C1 segment of cervical spinal cord (tissue), 14 donors: ENCODE measurements around the gene KCNK7.
A peak's percentile ranks its signal among the peaks of the same experiment; 100 is the strongest.

ENCODE experiments used
- DNase-seq, 14 donors: peaks; one replicate each; lab custom pipeline; 2025; lab: John Stamatoyannopoulos, UW

The KCNK7 gene

GRCh38 chr11:65589444-65590239 lies 6.0 kb downstream of the KCNK7 start:
- no peak for DNase-seq

GRCh38 chr11:65588199-65589054 lies 7.2 kb downstream of the KCNK7 start:
- DNase-seq, result peak in 3 of 14 donors; percentile 19 to 27 (median 25)

GRCh38 chr11:65586676-65587075 lies 8.9 kb downstream of the KCNK7 start:
- DNase-seq, result no peak

DNA sequence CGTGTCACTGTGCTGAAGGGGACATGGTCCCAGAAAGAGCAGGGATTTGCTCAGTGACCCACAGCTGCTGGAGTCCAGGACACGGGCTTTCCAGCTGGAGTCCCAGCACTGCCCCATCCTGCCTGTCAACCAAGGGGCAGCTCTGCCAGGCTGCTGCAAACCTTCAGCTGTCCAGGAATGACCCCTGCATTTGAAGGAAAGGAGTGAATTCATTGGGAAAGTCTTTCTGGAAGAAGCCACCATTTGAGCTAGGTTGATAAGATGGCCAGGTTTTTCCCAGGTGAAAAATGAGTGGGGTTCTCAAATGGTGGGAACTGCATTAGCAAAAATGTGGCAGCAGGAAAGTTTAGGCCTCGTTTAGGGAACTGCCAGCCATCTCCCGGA lies 9.4 kb downstream of the KCNK7 start:
- DNase-seq, result no peak

DNA sequence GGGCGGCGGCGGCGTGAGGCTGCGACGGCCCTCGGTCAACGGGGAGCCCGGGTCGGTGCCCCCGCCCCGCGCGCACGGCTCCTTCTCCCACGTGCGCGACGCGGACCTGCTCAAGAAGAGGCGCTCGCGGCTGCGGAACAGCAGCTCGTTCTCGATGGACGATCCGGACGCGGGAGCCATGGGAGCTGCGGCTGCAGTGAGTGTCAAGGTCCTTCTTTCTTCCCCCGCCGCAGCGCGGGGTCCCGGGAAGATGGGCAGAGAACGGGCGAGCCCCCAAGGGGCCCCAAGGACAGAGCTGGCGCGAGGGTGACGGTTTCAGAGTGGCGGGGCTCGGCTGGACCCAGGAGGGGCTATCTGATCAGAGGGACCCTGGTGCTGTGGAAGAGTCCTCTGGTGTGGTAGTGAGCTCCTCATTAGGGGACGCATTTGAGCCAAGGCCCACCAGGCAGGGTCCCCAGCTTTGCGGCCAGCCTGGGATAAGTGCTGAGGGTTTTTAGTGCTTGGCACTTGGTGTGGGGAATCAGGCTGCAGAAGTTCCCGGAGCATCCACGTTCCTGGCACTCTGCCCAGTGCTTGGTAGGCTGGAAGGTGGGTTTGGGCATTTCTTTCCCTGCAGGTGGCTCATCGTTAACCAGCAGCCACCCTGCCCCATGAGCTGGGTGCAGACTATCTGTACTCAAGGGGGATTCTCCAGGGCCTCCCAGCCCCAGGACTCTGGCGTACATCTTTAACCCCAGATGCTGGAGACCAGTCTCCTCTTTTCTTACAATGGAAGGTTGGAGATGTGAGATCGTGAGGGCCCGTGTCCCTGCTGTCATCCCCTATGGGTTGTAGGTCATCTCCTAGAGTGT lies 10.0 kb downstream of the KCNK7 start:
- DNase-seq, result no peak

DNA sequence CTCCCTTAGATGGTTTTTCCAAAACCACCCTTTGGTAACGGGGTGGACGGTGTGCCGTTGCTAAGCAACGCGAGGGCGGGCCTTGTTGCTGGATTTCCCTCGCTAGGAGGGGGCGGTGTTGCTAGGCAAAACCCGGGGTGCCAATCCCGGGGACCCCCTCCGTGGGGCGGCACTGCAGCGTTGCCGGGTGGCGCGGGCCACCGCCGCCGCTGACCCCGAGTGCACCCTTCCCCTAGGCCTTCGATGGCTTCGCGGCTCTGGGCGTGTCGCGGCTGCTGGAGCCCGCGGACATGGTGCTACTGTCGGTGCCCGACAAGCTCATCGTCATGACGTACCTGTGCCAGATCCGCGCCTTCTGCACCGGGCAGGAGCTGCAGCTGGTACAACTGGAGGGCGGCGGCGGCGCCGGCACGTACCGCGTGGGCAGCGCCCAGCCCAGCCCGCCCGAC lies 10.9 kb downstream of the KCNK7 start:
- DNase-seq, result peak in 1 of 14 donors; percentile 26

DNA sequence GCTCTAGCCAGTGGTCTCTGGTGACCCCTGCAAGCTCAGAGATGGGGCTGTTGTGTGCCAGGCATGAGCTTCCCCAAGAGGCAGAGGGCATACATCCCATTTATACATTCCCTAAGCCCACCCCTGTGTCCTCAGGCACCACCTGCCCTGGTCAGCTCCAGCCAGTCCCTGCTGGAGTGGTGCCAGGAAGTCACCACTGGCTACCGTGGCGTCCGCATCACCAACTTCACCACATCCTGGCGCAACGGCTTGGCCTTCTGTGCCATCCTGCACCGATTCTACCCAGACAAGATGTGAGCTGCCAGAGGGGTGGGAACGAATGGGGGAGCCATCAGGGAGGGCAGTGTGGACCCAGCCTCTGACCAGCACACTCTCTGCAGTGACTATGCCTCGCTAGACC lies 11.5 kb downstream of the KCNK7 start:
- DNase-seq, result no peak

DNA sequence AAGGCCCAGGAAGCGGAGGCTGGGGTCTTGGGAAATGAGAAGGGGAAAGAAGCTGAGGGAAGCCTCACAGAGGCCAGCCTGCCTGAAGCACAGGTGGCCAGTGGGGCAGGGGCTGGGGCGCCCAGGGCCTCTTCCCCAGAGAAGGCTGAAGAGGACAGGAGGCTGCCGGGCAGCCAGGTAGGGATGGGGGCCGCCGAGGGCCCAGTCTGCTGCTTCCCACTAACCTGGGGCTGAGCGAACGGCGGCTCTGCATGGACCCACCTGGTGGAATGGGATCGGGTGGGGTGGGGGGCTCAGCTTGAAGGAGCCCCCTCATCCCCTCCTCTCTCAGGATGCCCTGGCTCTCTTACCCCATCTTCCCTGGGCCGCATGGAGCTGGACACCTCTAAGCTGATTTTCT lies 12.0 kb downstream of the KCNK7 start:
- DNase-seq, result no peak

DNA sequence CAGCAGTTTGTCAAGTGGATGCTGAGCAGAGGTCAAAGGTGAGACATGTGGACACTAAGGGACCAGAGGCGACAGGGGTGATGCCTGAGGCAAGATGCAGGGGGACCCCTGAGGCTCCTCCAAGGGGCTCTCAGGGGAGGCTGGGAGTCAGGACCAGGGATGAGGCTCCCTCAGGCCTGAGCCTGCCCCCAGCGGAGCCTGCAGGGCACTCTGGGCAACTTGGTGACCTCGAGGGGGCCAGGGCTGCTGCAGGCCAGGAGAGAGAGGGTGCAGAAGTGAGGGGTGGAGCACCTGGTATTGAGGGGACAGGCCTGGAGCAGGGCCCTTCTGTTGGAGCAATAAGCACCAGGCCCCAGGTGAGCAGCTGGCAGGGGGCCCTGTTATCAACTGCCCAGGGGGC lies 13.7 kb downstream of the KCNK7 start:
- no peak for DNase-seq

- DNase-seq, result no peak
Measured at GRCh38 chr11:65580756-65581155, 14.8 kb downstream of the KCNK7 start.

DNA sequence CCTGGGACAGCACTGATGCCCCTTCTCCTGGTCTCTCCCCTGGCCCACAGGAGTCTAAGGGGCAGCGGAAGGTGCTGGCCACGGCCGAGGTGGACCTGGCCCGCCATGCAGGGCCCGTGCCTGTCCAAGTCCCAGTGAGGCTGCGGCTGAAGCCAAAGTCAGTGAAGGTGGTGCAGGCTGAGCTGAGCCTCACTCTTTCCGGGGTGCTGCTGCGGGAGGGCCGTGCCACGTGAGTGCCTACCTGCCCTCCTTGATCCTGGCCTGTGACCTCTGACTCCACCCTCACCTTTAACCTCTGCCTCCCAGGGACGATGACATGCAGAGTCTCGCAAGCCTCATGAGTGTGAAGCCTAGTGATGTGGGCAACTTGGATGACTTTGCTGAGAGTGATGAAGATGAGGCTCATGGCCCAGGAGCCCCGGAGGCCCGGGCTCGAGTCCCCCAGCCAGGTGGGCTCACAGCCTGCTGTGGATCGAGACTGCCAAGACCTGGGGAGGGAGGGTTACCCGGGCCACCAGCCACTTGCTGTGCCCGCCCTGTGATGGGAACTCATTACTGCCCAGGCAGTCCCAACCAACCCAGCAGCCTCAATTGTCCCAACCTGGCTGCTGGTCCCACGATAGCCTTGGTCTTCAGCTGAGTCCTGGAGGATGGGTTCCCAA lies 15.4 kb downstream of the KCNK7 start:
- DNase-seq, result no peak

GRCh38 chr11:65579291-65579690 lies 16.3 kb downstream of the KCNK7 start:
- no peak for DNase-seq

DNA sequence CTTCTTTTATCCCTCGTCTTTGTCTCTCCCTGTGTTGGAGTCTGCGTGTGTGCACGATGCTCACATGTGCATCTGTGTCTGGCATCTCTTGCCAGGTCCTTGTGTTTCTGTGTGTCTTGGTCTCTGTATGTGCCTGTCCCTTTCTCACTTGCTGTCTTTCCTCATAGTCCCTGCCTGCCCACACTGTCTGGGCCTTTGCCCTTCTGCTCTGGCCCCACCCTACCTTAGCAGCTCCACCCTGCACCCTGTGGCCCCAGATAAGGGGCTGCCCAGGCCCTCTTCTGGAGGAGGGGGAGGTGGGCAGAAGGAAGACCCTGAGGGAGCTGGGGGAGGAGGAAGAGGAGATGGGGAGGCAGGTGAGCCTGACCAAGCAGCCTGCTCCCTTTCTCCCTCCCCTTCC lies 16.9 kb downstream of the KCNK7 start:
- no peak for DNase-seq

GRCh38 chr11:65578134-65578533 lies 17.5 kb downstream of the KCNK7 start:
- DNase-seq, result no peak

GRCh38 chr11:65577756-65578109 lies 17.9 kb downstream of the KCNK7 start:
- DNase-seq, result peak in 1 of 14 donors; percentile 69

DNA sequence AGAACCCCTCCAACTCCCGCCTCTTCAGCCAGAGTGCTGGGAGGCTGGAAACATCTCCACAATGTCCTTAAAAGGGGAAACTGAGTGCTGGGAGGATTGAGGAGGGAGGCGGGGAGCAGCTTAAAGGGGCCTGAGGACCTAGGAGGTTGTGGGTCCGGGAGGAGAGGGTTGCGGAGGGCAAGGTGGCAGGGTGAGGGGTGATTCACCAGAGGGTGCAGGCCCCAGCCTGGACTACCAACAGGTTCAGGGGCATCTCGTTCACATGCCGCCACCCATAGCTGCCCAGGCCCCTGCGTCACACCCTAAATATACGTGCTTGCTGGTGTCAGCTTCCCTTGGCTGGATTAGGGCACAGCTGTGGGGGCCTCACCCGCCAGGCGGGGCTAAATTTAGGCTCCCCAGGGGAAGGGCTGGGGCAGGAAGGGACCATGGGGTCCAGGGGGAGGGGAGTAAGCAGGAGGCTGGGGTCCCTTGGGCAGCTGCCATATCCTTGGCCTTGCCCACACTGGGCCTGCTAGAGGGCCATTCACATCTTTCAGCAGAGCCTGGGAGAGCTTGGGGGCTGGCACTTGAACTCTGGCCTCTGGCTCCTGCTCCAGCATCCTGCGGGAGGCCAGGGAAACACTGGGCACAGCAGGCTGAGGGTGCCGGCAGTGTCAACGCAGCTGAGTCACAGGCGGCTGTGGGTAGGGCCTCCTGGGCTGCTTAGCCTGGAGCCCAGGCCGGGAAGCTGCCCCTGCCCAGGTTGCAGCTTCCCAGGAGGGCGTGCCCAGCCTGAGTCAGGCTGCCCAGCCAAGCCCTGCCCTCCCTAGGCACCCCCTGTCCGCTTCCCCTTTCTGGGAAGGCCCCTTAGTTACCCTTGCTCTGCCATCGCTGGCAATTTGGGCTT lies 18.5 kb downstream of the KCNK7 start:
- DNase-seq, result peak in 6 of 14 donors; percentile 18 to 69 (median 34)

GRCh38 chr11:65576232-65576866 lies 19.3 kb downstream of the KCNK7 start:
- DNase-seq, result no peak

GRCh38 chr11:65575568-65576231 lies 19.9 kb downstream of the KCNK7 start, which contains the start of gene EHBP1L1:
Gene EHBP1L1, plus strand, starts transcription at chr11:65576053. Its CDS starts 250 bp downstream, at chr11:65576303.
- peak in 3 of 14 donors; percentile 15 to 41 (median 40) for DNase-seq
